PC-3 (cell line): ENCODE results near the gene MYO16.

ENCODE experiments used
- CTCF ChIP-seq: fragments of 300-600 bp; sonication (generic); conservative IDR thresholded peaks from 2 replicates; pipeline ENCODE4 v1.5.1; 2017; ENCODE audit warnings: antibody characterized with exemption, low read depth, mild to moderate bottlenecking, low read length
- EZH2 ChIP-seq: fragments of 300-600 bp; sonication (generic); IDR thresholded peaks from one replicate; pipeline ENCODE4 v1.6.1; 2017; ENCODE audit warnings: antibody characterized with exemption, mild to moderate bottlenecking, low read length; ENCODE audit not compliant: unreplicated experiment
- EZH2phosphoT487 ChIP-seq: fragments of 300-600 bp; sonication (generic); IDR thresholded peaks from 2 replicates; pipeline ENCODE4 v1.6.1; 2018; ENCODE audit warnings: mild to moderate bottlenecking, antibody characterized with exemption, low read length, borderline replicate concordance

GRCh38 chr13:108711386-108711785 is 82.0 kb downstream of the MYO16 start:
- TF ChIP-seq EZH2phosphoT487, result no peak
- no peak for TF ChIP-seq CTCF
- TF ChIP-seq EZH2, result no peak
